ENCODE measurements around the gene MAPK14.
"Not testable (repeated sequence)": the region's sequence is repeated elsewhere in the genome, so short reads cannot be mapped to it uniquely, and the experiment has no call there.

Gene MAPK14

DNA sequence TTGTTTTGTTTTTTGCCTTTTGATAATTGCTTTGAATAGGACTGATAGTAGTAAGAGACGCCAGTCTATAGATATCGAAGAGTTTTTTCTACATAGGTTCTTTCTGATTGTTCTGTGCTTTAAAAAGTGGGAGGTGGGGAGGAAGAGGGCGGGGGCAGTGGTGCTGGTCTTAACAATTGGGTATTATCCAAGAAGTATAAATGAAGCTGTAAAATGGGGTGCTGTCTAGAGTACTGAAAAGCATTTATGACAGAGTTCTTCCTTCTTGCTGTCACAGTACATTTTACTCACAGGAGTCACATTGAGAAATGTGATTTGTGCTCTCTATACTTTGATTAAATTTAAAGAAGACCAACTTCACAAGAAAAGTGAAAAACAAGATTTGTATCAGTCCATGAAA lies 41.0 kb downstream of the MAPK14 start:
- no peak for DNase-seq (ENCODE audit: low read depth in 2 of 2)

DNA sequence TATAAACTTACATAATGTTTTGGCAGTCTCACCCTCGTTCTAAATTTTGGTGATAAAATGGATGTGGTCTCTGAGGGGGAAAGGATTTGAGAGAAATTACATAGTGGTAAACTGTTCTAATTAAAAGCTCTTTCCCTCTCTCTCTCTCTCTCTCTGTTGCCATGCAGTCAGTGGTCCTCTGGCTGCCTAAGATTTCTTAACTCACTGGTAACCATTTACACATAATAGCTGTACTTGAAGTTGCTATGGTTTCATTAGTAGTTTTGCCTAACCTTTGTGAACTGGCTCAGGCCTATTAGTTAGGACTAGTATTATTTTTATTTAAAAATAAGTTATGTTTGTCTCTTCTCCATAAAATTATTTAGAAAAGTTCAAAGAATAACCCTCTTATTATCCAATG lies 42.0 kb downstream of the MAPK14 start:
- DNase-seq (ENCODE audit: low read depth in 2 of 2): no peak

DNA sequence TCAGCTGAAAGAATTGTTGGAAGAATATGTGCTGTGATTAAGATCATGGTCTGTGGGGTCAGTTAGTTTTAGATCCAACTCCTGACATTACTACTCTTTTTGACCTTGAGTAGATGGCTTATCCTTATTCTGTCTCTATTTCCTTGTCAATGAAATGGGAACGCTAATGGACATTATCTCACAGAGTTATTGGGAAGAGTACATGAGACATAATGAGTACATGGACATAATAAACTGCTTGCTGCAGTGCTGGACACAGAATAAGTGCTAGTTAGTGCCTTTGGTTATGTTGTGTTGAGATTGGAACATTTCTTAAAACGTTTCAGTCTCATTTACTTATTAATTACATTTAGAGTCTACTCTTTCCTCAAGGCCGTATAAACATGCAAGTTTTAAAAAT lies 42.6 kb downstream of the MAPK14 start:
- DNase-seq (ENCODE audit: low read depth in 2 of 2): no peak

DNA sequence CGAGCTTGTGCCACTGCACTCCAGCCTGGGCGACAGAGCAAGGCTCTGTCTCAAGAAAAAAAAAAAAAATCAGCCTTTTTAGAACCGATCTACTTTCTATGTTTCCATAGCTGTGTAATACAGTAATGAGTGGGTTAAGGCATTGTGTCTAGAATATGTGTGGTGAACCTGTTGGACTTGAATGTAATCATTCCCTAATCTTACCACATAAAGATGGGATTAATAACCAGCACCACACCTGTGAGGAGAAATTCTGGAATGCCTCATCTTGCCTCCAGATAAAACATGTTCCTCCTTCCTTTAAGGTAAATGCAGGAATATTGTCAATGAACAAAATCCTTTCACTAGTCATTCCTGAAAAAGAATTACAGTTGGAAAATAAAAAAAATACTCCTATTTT lies 43.7 kb downstream of the MAPK14 start:
- no peak for DNase-seq (ENCODE audit: low read depth in 2 of 2)

DNA sequence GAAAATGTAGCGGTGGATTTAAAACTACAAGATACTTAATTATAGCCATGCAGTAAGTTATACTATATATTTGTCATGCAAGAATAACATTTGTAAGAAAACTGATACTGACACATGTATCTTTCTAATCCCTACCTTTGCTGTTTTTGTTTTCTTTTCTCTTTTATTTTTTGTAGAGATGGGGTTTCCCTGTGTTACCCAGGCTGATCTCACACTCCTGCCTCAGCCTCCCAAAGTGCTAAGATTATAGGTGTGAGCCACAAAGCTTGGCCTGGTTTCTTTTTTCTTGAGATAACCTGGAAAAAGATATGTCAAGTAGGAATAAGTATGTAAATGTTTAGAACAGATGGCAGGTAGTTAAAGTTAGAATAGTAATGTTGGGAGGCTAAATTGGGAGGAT lies 44.1 kb downstream of the MAPK14 start:
- DNase-seq (ENCODE audit: low read depth in 2 of 2): no peak

DNA sequence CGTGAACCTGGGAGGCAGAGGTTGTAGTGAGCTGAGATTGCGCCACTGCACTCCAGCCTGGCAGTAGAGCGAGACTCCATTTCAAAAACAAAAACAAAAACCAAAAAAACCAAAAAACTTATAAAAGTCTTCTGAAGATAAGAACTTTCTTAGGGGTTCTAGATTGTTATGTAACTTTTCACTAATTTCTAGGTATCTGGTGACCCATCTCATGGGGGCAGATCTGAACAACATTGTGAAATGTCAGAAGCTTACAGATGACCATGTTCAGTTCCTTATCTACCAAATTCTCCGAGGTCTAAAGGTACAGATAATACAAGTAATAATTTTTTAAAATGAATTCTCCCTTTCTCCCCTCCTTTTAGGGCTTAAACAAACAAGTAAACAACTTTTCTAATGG lies 45.1 kb downstream of the MAPK14 start:
- DNase-seq (ENCODE audit: low read depth in 2 of 2): no peak

DNA sequence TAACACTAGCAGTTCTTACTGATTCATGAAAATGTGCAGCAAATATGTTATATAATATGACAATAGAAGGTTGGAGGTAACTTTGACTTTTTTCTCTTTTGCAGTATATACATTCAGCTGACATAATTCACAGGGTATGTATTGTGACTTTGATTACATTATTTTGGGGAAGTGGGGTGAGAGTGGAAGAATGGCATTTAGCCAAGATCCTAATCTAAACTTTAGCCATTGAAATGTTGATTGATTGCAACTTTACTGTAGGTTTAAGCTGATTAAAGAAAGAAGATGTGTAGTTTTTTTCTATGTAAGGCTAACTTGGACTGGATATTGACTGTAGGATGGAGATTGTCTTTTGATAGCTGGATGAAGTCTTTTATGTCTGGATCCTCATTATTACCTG lies 46.0 kb downstream of the MAPK14 start:
- DNase-seq (ENCODE audit: low read depth in 2 of 2): no peak

DNA sequence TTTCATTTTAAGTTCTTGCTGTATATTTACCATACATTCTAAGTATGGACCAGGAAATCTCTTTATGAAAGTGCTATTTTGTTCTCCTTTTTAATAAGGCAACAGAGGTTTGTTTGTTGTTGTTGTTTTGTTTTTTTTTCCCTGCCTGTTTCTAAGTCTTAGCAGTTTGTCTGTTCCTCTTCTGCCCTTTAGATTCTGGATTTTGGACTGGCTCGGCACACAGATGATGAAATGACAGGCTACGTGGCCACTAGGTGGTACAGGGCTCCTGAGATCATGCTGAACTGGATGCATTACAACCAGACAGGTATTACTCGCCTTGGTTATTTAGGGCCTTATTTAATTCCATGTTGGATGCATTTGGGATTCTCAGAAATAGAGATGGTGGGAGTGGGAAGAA lies 48.0 kb downstream of the MAPK14 start:
- no peak for DNase-seq (ENCODE audit: low read depth in 2 of 2)

DNA sequence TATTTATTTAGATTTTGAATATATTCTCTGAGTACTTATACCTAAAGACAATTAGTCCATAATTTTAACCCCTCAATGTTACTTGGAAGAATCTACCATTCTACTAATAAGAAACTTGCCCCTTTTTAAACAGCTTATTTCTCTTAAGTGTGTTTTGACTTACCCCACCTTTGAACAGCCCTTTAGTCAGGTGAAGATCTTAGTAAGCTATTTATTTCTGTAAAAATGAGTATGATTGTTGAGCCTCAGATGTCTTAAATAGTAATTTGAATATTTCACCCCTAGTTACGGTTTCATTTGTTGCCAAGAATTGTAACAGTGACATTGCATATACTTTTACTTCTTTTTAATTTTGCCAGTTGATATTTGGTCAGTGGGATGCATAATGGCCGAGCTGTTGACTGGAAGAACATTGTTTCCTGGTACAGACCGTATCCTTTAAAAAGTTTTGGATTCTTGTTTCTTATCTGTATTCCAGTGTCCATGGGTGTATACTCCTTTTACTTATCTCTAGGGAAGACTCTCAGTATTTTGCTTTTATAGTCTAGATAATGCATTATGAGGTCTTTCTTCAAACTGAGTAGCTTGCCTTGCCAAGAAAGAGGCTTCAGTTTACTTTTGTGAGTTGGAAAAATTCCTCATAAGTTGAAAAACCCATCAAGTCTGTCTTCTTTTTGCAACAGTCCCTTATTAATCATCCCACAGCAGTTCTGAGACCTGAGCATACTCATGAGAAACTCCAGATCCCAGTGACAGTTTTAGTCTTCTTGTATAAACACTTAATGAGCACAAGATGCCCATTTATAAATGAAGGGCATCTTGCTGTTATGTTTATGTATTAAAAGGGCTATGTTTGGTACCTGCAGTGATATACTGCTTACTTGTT lies 48.8 kb downstream of the MAPK14 start:
- no peak for DNase-seq (ENCODE audit: low read depth in 2 of 2)

DNA sequence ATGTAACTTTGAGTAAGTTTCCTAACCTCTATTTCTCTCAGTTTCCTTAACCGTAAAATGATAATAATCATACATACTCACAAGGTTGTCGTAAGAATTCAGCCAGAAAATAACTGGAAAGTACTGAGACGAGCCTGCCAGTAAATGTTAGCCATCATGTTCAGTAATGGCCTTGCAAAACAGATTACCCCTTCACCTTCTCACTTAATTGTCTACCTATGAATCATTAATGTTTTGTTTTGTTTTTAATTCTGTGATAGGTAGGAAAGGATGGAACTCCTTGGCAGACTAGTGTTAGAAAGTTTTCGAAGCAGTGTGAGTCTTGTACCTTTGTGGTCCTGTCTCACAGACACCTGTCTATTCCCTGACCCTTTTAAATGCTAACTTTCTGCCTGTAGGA lies 50.6 kb downstream of the MAPK14 start:
- no peak for DNase-seq (ENCODE audit: low read depth in 2 of 2)

DNA sequence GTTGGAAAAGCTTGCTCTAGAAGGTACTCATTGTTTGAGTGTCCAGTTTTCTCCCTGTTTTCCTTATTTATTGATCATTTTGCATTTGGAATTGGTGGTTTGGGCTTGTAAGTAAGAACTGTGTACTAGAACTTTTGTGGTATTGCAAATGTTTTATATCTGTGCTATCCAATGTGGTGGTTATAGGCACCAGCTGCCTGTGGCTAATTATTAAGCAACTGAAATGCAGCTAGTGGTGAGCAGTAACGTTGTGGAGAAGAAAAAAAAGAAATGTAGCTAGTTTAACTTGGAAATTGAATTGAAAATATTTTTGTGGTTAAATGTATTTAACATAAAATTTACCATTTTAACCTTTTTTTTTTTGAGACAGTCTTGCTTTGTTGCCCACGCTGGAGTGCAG lies 52.0 kb downstream of the MAPK14 start:
- DNase-seq (ENCODE audit: low read depth in 2 of 2): no peak

DNA sequence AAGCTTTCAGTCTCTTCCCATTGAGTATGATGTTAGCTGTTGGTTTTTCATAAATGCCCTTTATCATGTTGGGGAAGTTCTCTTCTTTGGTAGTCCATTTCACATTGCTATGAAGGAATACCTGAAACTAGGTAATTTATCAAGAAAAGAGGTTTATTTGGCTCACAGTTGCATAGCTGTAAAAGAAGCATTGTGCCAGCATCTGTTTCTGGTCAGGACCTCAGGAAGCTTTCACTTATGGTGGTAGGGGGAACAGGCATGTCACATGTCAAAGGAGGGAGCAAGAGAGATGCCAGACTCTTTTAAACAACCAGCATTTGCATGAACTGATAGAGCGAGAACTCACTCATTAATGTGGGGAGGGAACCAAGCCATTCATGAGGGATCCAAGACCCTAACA lies 54.7 kb downstream of the MAPK14 start:
- DNase-seq (ENCODE audit: low read depth in 2 of 2): no peak

DNA sequence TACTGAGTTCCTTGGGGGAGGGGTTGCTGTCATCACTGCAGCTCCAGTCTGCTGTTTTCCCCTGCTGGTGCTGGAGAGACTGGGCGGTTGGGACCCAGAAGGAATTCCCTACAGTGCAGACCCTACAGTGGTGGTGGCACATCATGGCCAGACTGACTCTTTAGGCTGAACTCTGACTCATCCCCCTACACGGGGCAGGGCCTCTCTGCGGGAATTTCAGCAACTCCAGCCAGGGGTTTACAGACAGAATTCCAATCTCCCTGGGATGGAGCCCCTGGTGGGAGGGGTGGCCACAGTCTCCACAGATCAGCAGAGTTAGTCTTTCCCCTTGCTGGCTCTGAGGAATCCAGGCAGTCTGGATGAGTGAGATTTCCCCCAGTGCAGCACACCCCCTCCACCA lies 55.8 kb downstream of the MAPK14 start:
- no peak for DNase-seq (ENCODE audit: low read depth in 2 of 2)

DNA sequence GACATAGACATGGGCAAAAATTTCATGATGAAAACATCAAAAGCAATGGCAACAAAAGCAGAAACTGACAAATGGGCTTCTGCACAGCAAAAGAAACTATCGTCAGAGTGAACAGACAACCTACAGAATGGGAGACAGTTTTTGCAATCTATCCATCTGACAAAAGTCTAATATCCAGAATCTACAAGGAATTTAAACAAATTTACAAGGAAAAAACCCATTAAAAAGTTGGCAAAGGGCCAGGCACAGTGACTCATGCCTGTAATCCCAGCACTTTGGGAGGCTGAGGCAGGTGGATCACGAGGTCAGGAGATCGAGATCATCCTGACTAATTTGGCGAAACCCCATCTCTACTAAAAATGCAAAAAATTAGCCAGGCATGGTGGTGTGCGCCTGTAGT lies 60.6 kb downstream of the MAPK14 start:
- not testable (repeated sequence) for DNase-seq (ENCODE audit: low read depth in 2 of 2)

DNA sequence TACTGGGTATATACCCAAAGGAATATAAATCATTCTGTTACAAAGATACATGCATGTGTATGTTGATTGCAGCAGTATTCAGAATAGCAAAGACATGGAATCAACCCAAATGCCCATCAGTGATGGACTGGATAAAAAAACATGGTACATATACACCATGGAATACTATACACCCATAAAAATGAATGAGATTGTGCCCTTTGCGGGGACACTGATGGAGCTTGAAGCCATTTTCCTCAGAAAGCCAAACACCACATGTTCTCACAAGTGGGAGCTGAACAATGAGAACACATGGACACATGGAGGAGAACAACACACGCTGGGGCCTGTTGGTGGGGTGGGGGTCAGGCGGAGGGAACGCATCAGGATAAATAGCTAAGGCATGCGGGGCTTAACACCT lies 61.4 kb downstream of the MAPK14 start:
- DNase-seq (ENCODE audit: low read depth in 2 of 2): no peak

DNA sequence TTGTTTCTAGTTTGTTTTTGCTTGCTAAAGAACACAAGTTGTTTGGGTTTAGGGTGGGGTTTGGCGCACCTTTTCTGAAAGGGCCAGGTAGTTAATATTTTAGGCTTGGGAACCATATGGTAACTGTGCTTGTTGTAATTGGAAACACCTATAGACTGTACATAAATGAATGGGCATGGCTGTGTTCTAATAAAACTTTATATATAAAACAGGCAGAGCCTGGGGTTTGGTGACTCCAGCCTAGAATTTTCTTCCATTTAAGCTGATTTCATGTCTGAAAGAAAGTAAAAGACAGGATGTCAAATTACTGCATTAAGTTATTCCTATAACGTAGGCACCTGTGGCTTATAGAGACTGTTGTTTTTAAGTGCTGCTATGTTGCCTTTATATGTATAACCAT lies 66.6 kb downstream of the MAPK14 start:
- no peak for DNase-seq (ENCODE audit: low read depth in 2 of 2)

DNA sequence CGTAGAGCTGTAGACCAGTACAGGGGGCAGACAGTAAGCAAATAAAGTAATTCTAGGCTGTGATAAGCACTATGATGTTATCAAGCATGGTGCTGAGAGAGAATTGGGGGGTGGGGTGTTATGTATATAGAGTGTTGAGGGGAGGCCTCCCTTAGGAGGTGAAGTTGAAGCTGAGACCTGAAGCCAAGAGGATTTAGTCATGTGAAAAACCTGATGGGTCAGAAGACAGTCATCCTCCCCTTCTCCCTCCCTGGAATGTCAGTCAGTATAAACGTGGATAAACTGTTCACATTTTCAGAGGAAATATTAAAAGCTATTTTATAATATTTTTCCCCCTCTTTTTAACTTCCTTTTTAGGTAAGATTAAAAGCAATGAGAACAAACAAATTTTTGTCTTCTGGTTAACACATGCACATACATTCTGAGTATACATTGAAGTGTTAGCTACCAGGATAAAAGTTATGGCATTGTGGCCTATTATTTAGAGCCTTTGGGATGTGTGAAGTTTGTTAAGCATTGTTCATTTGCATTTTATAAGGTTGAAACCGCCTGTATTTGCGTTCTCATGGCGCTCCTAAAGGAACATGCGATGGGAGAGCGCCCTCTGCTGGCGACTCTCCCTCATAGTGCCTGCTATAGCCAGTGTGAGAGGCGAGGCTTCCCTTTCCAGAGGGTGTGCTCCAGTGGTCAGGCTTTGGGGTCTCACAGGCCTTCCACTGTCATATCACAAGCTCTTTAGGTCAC lies 67.3 kb downstream of the MAPK14 start:
- peak; percentile 62 to 66 for DNase-seq (ENCODE audit: low read depth in 2 of 2)

DNA sequence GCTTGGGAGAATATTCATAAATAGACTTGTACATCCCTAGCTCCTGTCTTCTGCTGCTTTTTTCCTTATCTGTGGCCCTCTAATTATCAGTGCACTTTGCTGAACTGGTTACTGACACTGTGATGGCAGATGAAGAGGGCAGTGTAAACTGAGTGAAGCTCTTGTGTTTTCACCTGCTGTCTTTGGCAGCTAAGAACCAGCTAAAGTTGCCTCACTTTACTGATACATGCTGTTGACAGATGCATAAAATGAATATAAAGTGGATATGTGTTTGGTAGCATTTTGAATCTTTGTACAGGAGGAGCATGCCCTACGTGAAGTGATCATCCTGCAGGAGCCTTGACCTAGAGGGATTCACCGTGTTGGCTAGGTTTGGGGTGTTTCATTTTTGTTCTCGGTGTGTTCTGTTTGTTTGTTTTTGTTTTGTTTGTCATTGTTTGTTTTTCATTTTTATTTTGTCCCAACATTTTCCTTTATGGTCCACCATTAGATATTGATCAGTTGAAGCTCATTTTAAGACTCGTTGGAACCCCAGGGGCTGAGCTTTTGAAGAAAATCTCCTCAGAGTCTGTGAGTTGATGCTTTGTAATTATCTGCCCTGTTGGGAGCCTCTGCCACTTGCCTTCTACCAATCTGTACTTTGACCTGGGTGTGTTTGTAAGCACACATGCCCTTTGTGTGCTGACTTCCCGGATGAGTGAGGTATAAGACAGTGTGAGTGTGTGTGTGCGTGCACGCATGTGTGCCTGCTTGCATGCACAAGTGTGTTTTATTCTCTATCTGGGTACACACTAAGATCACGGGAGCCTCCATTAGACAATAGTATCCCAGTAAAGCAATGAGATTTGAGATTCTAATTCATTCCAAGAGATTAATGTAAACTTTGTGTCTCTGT lies 68.1 kb downstream of the MAPK14 start:
- DNase-seq (ENCODE audit: low read depth in 2 of 2): no peak

DNA sequence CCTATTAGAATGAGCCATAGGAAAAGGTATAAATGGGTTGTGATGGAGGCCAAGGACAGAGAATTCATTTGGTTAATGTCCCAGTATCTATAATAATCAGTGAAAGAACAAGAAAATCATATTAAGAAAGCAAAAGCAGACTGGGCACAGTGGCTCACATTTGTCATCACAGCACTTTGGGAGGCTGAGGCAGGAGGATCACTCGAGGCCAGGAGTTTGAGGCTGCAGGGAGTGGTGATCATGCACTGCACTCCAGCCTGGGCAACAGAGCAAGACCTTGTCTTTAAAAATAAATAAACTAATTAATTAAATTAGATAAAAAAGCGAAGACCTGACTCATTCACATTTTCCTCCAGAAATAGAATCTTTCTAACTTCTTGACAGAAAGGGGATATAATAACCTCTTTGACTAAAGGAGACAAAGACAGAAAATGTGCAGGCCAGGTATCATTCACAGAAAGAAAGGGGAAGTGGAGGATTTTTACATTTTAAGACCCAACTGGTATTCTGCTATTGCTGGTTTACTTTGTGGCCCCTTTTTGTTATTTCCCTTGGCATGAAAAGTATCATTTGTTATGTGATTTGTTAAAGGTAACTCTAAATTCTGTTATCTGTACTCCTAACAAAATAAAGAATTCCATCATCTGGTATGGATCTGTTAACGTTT lies 70.8 kb downstream of the MAPK14 start:
- no peak for DNase-seq (ENCODE audit: low read depth in 2 of 2)

DNA sequence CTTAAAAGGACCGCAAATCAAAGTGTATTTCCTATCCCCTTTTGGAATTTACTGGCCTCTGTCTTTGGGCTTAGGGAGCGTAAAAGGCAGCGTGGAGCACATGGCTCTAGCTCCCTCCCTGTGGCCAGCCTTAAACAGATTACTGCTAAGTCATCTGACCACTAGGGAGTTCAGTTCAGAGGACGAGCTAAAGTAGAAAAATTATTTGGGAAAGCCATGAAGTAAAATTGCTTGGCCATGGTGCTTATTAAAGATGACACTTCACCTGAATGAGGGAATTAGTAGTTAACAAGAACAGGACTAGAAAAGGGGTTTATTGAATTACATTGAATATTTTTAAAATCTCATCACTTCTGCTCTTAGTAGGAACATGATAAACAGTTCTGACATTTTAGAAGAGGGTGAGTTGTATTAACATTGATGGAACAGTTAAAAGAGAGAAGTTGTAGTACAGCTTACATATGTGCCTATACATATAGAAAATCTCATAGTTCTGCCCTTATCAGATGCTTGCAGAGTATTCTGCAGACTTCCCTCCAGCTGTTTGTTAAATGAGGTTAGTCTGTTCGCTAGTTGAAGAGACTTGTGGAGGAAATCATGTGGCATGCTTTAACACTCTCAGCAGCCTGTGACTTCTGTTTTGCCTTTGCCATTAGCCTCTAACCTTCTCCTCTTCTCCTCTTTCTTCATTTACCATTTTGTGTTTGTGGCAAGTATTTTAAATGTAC lies 71.5 kb downstream of the MAPK14 start:
- DNase-seq (ENCODE audit: low read depth in 2 of 2): no peak

DNA sequence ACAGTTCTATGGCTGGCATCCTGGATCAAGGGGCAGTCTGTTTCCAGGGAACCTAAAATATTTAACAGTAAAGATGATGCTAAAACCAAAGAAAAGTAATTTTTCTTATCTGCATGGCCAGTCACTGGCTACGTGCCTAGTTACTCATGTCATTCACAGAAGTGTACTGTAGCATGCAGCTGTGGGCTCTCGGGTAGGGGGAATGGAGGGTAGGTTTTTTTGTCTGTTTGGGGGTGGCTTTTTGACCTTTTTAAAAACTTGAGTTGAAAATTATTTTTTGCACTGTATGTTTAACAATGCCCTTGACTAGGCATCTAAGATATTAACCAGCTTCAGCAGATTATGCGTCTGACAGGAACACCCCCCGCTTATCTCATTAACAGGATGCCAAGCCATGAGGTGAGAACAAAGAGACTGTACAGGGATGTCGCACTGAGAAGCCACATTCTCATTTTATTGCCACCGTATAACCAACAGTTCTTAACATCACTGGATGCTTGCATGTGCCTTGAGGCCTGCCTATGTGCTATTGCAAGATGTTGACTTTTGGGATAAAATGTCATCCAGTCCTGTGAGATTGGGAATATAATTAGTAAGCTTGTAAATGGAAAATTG lies 72.4 kb downstream of the MAPK14 start:
- no peak for DNase-seq (ENCODE audit: low read depth in 2 of 2)
